ENCODE results near the gene PCDHGB7. TPM values are rescaled to one million over a fixed set of nuclear protein-coding genes. Genes with fewer than 3 reads are reported as not detected.

The PCDHGB7 gene
- total RNA-seq, 1 donor = 11.2 TPM

DNA sequence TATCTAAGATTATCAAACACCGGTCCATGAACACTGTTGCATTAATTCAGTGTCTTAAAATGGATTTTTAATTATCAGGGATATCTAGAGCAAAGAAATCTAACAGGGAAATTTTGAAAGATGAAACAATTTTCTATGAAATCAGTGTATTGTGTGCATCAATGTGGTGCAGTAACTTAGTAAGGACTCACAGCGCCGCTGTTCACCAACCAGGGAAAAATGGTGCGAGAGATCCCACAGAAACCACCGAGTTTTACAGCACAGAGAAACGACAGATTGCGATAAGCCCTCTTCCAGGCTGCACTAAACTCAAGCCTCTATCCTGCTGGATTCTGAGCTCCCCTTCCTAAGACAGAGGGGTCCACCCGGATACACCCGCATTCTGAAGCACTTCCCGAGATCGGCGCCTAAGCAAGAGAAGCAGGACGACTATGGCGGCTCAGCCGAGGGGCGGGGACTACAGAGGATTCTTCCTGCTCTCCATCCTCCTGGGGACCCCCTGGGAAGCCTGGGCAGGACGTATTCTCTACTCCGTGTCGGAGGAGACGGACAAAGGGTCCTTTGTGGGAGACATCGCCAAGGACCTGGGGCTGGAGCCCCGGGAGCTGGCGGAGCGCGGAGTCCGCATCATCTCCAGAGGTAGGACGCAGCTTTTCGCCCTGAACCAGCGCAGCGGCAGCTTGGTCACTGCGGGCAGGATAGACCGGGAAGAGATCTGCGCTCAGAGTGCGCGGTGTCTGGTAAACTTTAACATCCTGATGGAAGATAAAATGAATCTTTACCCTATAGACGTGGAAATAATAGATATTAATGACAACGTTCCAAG, 34.8 kb upstream of the PCDHGB7 start, which contains the start of gene PCDHGA7:
TSS of gene PCDHGA7 (plus strand) at position 274 of the 826 bp plus-strand sequence. CDS start at position 432, 158 bp downstream.
- peak; percentile 54 for DNase-seq (ENCODE audit: low read depth)
- peak; percentile 68 for TF ChIP-seq CTCF (IDR thresholded peaks at IDR 0.05; ENCODE audit: insufficient read depth, low read depth, low read length)
- peak within 1 kb of the TSS; percentile 69 for H3K4me3 ChIP-seq (ENCODE audit: low read depth, low read length)

- H3K4me3 ChIP-seq (ENCODE audit: low read depth, low read length) = peak overlapping the region; percentile 69
- DNase-seq (ENCODE audit: low read depth) = no peak
- TF ChIP-seq CTCF (IDR thresholded peaks at IDR 0.05; ENCODE audit: insufficient read depth, low read depth, low read length) = no peak
These were observed 34.1 kb upstream of the PCDHGB7 start for GRCh38 chr5:141383345-141383744.

- no peak overlapping the region for H3K4me3 ChIP-seq (ENCODE audit: low read depth, low read length)
- DNase-seq (ENCODE audit: low read depth) = no peak
- no peak for TF ChIP-seq CTCF (IDR thresholded peaks at IDR 0.05; ENCODE audit: insufficient read depth, low read depth, low read length)
These were observed 32.8 kb upstream of the PCDHGB7 start for GRCh38 chr5:141384471-141385267.

GRCh38 chr5:141387557-141388311, 29.7 kb upstream of the PCDHGB7 start, which contains the start of gene PCDHGB4:
PCDHGB4 (plus strand) TSS chr5:141387698; CDS start chr5:141387885, 187 bp downstream.
- DNase-seq (ENCODE audit: low read depth) = peak; percentile 56
- peak; percentile 66 for TF ChIP-seq CTCF (IDR thresholded peaks at IDR 0.05; ENCODE audit: insufficient read depth, low read depth, low read length)
- H3K4me3 ChIP-seq (ENCODE audit: low read depth, low read length) = peak within 1 kb of the TSS; percentile 58

DNA sequence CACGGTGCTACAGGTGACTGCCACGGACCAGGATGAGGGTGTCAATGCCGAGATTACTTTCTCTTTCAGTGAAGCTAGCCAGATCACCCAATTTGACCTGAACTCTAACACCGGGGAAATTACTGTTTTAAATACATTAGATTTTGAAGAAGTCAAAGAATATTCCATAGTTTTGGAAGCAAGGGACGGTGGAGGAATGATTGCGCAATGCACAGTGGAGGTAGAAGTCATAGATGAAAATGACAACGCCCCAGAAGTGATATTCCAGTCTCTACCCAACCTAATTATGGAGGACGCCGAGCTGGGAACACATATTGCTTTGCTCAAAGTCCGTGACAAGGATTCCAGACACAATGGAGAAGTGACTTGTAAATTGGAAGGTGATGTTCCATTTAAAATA, 28.8 kb upstream of the PCDHGB7 start:
- no peak for TF ChIP-seq CTCF (IDR thresholded peaks at IDR 0.05; ENCODE audit: insufficient read depth, low read depth, low read length)
- H3K4me3 ChIP-seq (ENCODE audit: low read depth, low read length) = no peak overlapping the region
- no peak for DNase-seq (ENCODE audit: low read depth)
